Fibroblast of the aortic adventitia (primary cell): Measurements from ENCODE around the gene RGS7. TPM values are rescaled to one million over a fixed set of nuclear protein-coding genes. Genes with fewer than 3 reads are reported as not detected.

Source experiments
- DNase-seq: peaks from one replicate; pipeline ENCODE4 v3.0.0-alpha.2; 2010; ENCODE audit warnings: low read depth
- H3K4me3 ChIP-seq: 2 replicates; pipeline ENCODE4 v1.5.1; 2011; ENCODE audit warnings: low read depth, mild to moderate bottlenecking, control low read depth, low read length, moderate library complexity
- total RNA-seq: library from RNA; depleted of rRNA; stranded (reverse); fragments of >200 nt; gene quantifications from 2 replicates; pipeline ENCODE4 v1.2.3, GENCODE V29; 2012; ENCODE audit warnings: low replicate concordance
- TF ChIP-seq, protein P1 (sequence below): IDR thresholded peaks from 2 replicates; pipeline ENCODE4 v1.5.1; 2011; ENCODE audit warnings: mild to moderate bottlenecking, low read length, control low read depth, inconsistent platforms; ENCODE audit not compliant: insufficient read depth

Gene RGS7
- total RNA-seq, 1 donor, result 0.63 TPM

DNA sequence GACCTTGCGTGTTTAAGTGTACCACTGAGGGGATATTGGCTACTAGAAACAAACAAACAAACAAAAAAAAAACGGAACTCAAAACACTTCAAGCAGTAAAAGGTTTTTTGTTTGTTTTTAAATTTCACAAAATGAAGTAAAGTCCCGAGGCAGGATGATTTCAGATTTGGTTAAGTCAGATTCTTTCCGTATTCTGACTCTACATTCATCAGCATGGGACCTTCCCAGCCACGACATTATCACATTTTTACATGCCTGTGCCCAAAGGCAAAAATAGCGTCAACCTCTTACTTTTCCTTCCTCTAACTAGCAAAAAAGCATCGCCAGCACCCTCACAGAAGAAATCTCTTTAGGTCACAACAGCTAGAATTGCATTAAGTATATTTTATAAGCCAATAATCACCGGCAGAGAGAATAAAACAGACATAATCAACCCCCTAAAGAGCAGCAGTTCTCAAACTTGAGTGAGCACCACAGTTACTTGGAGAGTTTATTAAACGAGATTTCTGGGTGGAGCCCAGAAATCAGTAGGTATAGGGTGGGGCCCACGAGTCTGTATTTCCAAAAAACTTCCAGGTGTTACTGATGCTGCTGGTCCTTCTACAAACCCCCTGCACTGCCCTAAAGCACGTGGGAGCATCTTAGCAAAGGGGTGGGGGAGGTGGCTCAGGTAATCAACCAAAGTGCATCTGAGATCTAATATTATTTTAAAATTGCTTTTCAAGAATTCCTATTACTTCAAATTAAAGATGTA, 227.6 kb downstream of the RGS7 start:
- no peak for DNase-seq
- no peak overlapping the region for H3K4me3 ChIP-seq
- TF ChIP-seq, protein P1, sequence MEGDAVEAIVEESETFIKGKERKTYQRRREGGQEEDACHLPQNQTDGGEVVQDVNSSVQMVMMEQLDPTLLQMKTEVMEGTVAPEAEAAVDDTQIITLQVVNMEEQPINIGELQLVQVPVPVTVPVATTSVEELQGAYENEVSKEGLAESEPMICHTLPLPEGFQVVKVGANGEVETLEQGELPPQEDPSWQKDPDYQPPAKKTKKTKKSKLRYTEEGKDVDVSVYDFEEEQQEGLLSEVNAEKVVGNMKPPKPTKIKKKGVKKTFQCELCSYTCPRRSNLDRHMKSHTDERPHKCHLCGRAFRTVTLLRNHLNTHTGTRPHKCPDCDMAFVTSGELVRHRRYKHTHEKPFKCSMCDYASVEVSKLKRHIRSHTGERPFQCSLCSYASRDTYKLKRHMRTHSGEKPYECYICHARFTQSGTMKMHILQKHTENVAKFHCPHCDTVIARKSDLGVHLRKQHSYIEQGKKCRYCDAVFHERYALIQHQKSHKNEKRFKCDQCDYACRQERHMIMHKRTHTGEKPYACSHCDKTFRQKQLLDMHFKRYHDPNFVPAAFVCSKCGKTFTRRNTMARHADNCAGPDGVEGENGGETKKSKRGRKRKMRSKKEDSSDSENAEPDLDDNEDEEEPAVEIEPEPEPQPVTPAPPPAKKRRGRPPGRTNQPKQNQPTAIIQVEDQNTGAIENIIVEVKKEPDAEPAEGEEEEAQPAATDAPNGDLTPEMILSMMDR, result no peak

- H3K4me3 ChIP-seq, result no peak overlapping the region
- TF ChIP-seq, protein P1, result no peak
- no peak for DNase-seq
These were observed 231.7 kb downstream of the RGS7 start for GRCh38 chr1:241125286-241125685.

DNA sequence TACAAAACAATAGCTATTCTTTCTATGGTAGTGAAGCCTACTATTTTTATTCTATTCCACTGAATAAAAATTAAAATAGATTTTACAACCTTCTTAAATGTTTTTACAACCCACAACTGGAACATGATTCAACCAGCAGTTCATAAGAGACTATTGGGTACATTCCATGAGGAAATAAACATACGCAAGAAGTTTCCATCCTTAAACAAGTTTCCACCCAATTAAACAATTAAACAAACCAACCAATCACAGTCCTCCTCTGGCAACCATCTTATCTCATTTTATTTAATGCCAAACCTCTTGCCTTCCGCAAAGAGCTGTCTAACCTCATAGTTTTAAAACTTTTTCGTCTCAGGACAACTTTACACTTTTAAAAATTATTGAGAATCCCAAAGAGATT, 239.0 kb downstream of the RGS7 start:
- no peak for DNase-seq
- H3K4me3 ChIP-seq, result no peak overlapping the region
- TF ChIP-seq, protein P1, result no peak

DNA sequence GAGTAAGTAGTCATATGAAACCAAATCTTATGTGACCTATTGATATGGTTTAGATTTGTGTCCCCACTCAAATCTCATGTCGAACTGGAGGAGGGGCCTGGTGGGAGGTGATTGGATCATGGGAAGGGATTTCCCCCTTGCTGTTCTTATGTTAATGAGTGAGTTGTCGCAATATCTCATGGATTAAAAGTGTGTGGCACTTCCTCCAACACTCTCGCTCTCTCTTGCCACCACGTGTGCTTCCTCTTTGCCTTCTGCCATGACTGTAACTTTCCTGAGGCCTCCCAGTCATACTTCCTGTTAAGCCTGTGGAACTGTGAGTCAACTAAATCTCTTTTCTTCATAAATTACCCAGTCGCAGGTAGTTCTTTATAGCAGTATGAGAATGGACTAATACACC, 241.2 kb downstream of the RGS7 start:
- TF ChIP-seq, protein P1, result no peak
- DNase-seq, result no peak
- no peak overlapping the region for H3K4me3 ChIP-seq

- H3K4me3 ChIP-seq, result no peak overlapping the region
- TF ChIP-seq, protein P1, result no peak
- no peak for DNase-seq
These were observed 242.2 kb downstream of the RGS7 start for GRCh38 chr1:241114699-241115233.

DNA sequence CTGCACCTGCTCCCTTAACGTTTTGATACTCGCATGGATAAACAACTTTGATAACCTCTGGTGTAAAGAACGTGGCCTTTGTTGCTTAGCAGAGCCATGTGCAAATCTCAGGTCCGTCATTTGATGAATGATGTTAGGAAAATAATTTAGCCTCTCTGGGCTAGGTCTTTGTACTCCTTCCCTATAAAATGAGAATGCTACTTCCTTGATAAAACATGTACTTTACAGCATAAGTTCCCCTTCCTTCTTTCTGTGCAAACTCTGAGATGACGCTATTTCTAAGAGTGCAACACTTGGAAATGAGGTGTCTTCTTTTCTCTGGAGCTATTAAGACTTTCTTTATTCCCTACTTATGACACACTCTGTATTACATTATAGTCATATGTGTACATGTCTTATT, 243.4 kb downstream of the RGS7 start:
- H3K4me3 ChIP-seq, result no peak overlapping the region
- DNase-seq, result no peak
- TF ChIP-seq, protein P1, result no peak
